Measurements from ENCODE around the gene GAS2. TPM values are rescaled to one million over a fixed set of nuclear protein-coding genes. Genes with fewer than 3 reads are reported as not detected.

The GAS2 gene
- polyA plus RNA-seq, 3 donors = 0.86 to 1.00 (median 0.89) TPM

GRCh38 chr11:22730319-22730718, 63.9 kb downstream of the GAS2 start:
- DNase-seq = no peak
- H4K20me1 ChIP-seq (ENCODE audit: insufficient read depth, low read length) = no peaks in the 10 kb centered on the region

GRCh38 chr11:22732588-22732987, 66.2 kb downstream of the GAS2 start:
- H3K36me3 ChIP-seq (replicated peaks in 1 of 2; ENCODE audit: control insufficient read depth in 1 of 2, insufficient read depth in 2 of 2, low read length in 2 of 2) = no peaks in the 10 kb centered on the region
- H3K4me3 ChIP-seq (replicated peaks in 1 of 3; ENCODE audit: low read depth in 2 of 3, low read length in 3 of 3) = no peak overlapping the region
- Mint-ChIP-seq H3K4me1 (no peaks in the 10 kb centered on the region), H3K36me3 (no peaks in the 10 kb centered on the region), H3K4me3 (no peak overlapping the region), H3K9me3 (no peaks in the 10 kb centered on the region), H3K27me3 (ENCODE audit: low read depth in 3 of 3) (no peaks in the 10 kb centered on the region), H3K27ac (no peak overlapping the region)
- no peaks in the 10 kb centered on the region for H3K27me3 ChIP-seq (ENCODE audit: control insufficient read depth in 2 of 2, insufficient read depth in 2 of 2, low read length in 2 of 2)
- no peaks in the 10 kb centered on the region for H3K9me3 ChIP-seq (replicated peaks in 1 of 2; ENCODE audit: control insufficient read depth in 1 of 2, insufficient read depth in 1 of 2, low read length in 2 of 2)
- no peak overlapping the region for H3K4me2 ChIP-seq (replicated peaks; ENCODE audit: extremely low read depth, low read length, poor library complexity, severe bottlenecking)
- DNase-seq = no peak
- intact Hi-C loops (cut with micrococcal nuclease) = no loop called here
- no peak overlapping the region for H3K9ac ChIP-seq (ENCODE audit: insufficient read depth, low read length, poor library complexity, severe bottlenecking)
- H3K4me1 ChIP-seq (ENCODE audit: control insufficient read depth in 1 of 2, insufficient read depth in 2 of 2, low read length in 2 of 2) = no peaks in the 10 kb centered on the region
- no peak overlapping the region for H2AFZ ChIP-seq (ENCODE audit: insufficient read depth, low read depth, low read length, poor library complexity, severe bottlenecking)
- H4K20me1 ChIP-seq (ENCODE audit: insufficient read depth, low read length) = no peaks in the 10 kb centered on the region
- no peaks in the 10 kb centered on the region for H3K79me2 ChIP-seq (ENCODE audit: insufficient read depth, low read length)
- no peak for TF ChIP-seq CTCF (IDR thresholded peaks at IDR 0.05)
- no CpG with 5 or more reads among the region's 2 CpGs for WGBS (ENCODE audit: insufficient coverage)
- H3K27ac ChIP-seq (ENCODE audit: low read depth in 1 of 2, low read length in 2 of 2) = no peak overlapping the region

More at GRCh38 chr11:22730319-22730718, 63.9 kb downstream of the GAS2 start:
- H3K4me3 Mint-ChIP-seq = no peak overlapping the region
- no peak overlapping the region for H3K4me2 ChIP-seq (replicated peaks; ENCODE audit: extremely low read depth, low read length, poor library complexity, severe bottlenecking)
- no peak for TF ChIP-seq CTCF (IDR thresholded peaks at IDR 0.05)
- no peaks in the 10 kb centered on the region for H3K4me1 ChIP-seq (ENCODE audit: control insufficient read depth in 1 of 2, insufficient read depth in 2 of 2, low read length in 2 of 2)
- H3K27ac Mint-ChIP-seq = no peak overlapping the region
- H3K27ac ChIP-seq (ENCODE audit: low read depth in 1 of 2, low read length in 2 of 2) = no peak overlapping the region
- H3K9ac ChIP-seq (ENCODE audit: insufficient read depth, low read length, poor library complexity, severe bottlenecking) = no peak overlapping the region
- no peak overlapping the region for H2AFZ ChIP-seq (ENCODE audit: insufficient read depth, low read depth, low read length, poor library complexity, severe bottlenecking)
- H3K9me3 Mint-ChIP-seq = no peaks in the 10 kb centered on the region
- no peaks in the 10 kb centered on the region for H3K27me3 Mint-ChIP-seq (ENCODE audit: low read depth in 3 of 3)
- no peak overlapping the region for H3K4me3 ChIP-seq (replicated peaks in 1 of 3; ENCODE audit: low read depth in 2 of 3, low read length in 3 of 3)
- H3K9me3 ChIP-seq (replicated peaks in 1 of 2; ENCODE audit: control insufficient read depth in 1 of 2, insufficient read depth in 1 of 2, low read length in 2 of 2) = no peaks in the 10 kb centered on the region
- intact Hi-C loops (cut with micrococcal nuclease) = no loop called here
- no peaks in the 10 kb centered on the region for H3K36me3 ChIP-seq (replicated peaks in 1 of 2; ENCODE audit: control insufficient read depth in 1 of 2, insufficient read depth in 2 of 2, low read length in 2 of 2)
- H3K79me2 ChIP-seq (ENCODE audit: insufficient read depth, low read length) = no peaks in the 10 kb centered on the region
- no CpG with 5 or more reads among the region's 1 CpG for WGBS (ENCODE audit: insufficient coverage)
- H3K36me3 Mint-ChIP-seq = no peaks in the 10 kb centered on the region
- H3K27me3 ChIP-seq (ENCODE audit: control insufficient read depth in 2 of 2, insufficient read depth in 2 of 2, low read length in 2 of 2) = no peaks in the 10 kb centered on the region
- H3K4me1 Mint-ChIP-seq = no peaks in the 10 kb centered on the region

Data from CD14-positive monocyte (primary cell).